HAP-1 (cell line): ENCODE data around the gene NRF1.
"Not testable (repeated sequence)": the region's sequence is repeated elsewhere in the genome, so short reads cannot be mapped to it uniquely, and the experiment has no call there.

Source experiments
- DNase-seq, 2 experiments: peaks; one replicate each; pipeline ENCODE4 v3.0.0-alpha.2; 2016 to 2020; ENCODE audit warnings: low spot score in 2 of 2
- H3K27me3 ChIP-seq: fragments of 250-450 bp; sonication (Bioruptor Pico); 2 replicates; pipeline ENCODE4 v1.5.1; 2020; ENCODE audit warnings: low read depth, mild to moderate bottlenecking, moderate library complexity
- H3K36me3 ChIP-seq: fragments of 250-450 bp; sonication (Bioruptor Pico); replicated peaks from 2 replicates; pipeline ENCODE4 v1.5.1; 2020; ENCODE audit warnings: mild to moderate bottlenecking
- H3K4me1 ChIP-seq: fragments of 250-450 bp; sonication (Bioruptor Pico); 2 replicates; pipeline ENCODE4 v1.5.1; 2020; ENCODE audit warnings: mild to moderate bottlenecking
- H3K4me3 ChIP-seq: fragments of 250-450 bp; sonication (Bioruptor Pico); 2 replicates; pipeline ENCODE4 v1.5.1; 2020; ENCODE audit warnings: mild to moderate bottlenecking, moderate library complexity
- H3K9me3 ChIP-seq: fragments of 250-450 bp; sonication (Bioruptor Pico); 2 replicates; pipeline ENCODE4 v1.5.1; 2020; ENCODE audit warnings: mild to moderate bottlenecking, moderate library complexity
- in situ Hi-C: fragments of 300-500 bp; cut with MboI; formaldehyde crosslinking; loops from 3 replicates; pipeline ENCODE4 v1.14.3; 2020; ENCODE audit warnings: low sequenced_read_pairs, inconsistent platforms, mixed read lengths

Gene NRF1

DNA sequence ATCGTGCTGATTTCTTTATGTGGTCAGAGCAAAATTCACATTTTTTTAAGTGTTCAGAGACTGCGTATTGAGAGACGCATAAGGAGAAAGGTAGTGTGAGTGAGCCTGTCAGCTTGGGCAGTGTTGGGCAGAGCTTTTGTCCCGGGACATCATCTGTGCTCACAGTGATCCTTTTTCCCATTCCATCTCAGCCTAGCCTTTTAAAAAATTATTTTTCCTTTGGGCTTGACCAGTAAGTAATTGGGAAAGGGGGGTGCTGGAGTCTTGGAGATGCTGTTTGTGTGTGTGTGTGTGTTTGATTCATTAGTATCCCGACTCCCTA is 1.5 kb downstream of the NRF1 start:
- Histone ChIP-seq H3K36me3 (peaks cover 13% of the 10 kb centered on the region), H3K4me1 (peaks cover 42% of the 10 kb centered on the region), H3K9me3 (no peaks in the 10 kb centered on the region), H3K4me3 (peak overlapping the region; percentile 66), H3K27me3 (no peaks in the 10 kb centered on the region)
- in situ Hi-C loops, result no loop called here
- DNase-seq, result no peak

DNA sequence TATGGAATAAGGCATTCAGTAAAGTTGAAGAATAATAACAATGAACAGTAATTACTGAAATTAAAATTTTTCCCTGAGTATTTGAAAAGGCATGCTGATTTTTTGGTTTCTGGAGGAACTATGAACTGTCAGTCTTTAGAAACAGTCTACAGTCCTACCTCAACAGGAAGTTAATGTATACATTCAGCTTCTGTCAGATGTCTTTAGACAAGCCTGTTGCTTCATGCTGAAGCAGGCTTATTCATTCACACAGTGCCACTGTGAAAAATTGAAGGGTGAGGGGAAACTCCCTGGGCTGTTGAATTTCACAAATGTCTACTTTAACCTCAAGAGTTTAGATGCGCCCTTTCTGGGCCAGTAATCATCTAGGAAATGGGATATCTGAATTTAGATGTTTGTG is 3.5 kb downstream of the NRF1 start:
- Histone ChIP-seq H3K4me1 (peaks cover 42% of the 10 kb centered on the region), H3K4me3 (no peak overlapping the region), H3K9me3 (no peaks in the 10 kb centered on the region), H3K27me3 (no peaks in the 10 kb centered on the region), H3K36me3 (peaks cover 4% of the 10 kb centered on the region; the same call in 1 of the 2 replicates)
- in situ Hi-C loops, result no loop called here
- DNase-seq, result no peak

DNA sequence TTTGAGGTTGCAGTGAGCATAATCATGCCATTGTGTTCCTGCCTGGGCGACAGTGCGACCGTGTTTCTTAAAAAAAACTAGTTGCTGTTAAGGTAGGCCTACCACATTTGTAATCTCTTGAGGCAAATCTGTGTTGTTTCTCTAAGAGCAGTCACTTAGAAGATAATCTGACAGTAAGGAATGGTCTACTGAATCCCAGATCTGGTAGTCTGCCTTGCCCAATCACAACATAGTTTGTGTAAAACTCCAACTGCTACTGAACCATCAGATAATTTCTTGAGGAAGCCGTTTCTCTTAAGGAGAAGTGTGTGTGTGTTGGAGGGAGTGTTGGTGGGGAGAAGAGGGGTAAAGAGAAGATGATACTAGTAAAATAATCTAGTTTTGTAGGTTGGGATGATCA is 5.0 kb downstream of the NRF1 start:
- Histone ChIP-seq H3K27me3 (no peaks in the 10 kb centered on the region), H3K36me3 (no peaks in the 10 kb centered on the region), H3K4me3 (no peak overlapping the region), H3K9me3 (no peaks in the 10 kb centered on the region), H3K4me1 (peaks cover 37% of the 10 kb centered on the region)
- no peak for DNase-seq
- in situ Hi-C loops, result no loop called here

DNA sequence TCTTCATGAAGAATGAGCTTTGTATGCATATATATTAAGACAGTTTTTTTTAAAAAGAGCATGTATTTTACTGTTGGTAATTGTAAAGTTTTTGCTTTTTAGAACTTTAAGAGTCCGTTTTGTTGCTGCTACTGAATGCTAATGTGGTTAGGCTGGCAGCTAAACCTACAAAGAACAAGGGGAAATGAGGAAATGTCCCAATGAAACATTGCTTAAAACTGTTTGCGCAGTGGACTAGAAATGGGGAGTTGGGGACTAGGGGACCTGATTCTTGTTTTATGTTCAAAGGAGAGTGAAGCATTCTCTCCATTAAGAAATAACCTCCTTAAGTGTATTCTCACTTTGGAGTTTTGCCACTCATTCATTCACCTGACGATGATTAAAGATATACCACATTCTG is 5.7 kb downstream of the NRF1 start:
- no peaks in the 10 kb centered on the region for H3K9me3 ChIP-seq
- no peaks in the 10 kb centered on the region for H3K27me3 ChIP-seq
- no peaks in the 10 kb centered on the region for H3K36me3 ChIP-seq
- no peak overlapping the region for H3K4me3 ChIP-seq
- in situ Hi-C loops, result no loop called here
- H3K4me1 ChIP-seq, result peaks cover 37% of the 10 kb centered on the region
- DNase-seq, result no peak

DNA sequence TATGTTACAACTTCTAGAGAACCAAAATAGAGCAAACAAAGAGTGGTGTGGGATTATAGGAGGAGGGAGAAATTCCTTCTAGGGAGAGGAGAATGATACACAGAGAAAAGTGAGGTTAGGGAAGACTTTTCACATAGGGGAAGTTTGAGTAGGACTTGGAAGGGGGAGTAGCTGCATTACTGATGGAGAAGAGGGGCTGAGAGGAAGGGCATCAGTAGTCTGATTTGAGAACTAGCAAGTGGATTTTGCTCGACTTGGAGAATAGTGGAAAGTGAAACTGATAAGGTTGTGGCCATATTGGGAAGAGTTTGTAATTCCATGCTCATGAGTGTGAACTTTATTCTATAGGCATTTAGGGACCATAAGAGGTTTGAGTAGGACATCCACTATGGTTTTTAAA is 6.1 kb downstream of the NRF1 start:
- in situ Hi-C loops, result no loop called here
- peaks cover 37% of the 10 kb centered on the region for H3K4me1 ChIP-seq

DNA sequence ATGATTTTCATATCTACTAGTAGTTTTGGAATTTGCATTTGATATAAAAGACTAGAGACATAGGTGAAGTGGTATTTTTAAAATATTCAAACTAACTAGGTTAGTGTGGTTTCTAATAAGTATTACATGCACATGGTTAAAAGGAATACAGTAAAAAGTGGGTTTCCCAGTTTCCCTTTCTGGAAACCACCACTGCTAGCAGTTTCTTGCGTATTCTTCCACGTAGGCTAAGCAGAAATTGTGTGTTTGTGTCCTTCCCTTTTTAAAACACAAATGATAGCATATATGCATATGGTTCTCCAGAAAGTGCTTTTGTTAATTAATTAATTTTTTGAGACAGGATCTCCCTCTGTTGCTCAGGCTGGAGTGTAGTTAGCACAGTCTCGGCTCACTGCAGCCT is 15.4 kb downstream of the NRF1 start:
- Histone ChIP-seq H3K4me3 (no peak overlapping the region), H3K27me3 (no peaks in the 10 kb centered on the region), H3K9me3 (no peaks in the 10 kb centered on the region), H3K36me3 (no peaks in the 10 kb centered on the region), H3K4me1 (peaks cover 34% of the 10 kb centered on the region)
- no peak for DNase-seq
- in situ Hi-C loops, result no loop called here

More for the DNA sequence above, 6.1 kb downstream of the NRF1 start:
- no peaks in the 10 kb centered on the region for H3K36me3 ChIP-seq
- H3K4me3 ChIP-seq, result no peak overlapping the region
- DNase-seq, result no peak
- no peaks in the 10 kb centered on the region for H3K27me3 ChIP-seq
- no peaks in the 10 kb centered on the region for H3K9me3 ChIP-seq

DNA sequence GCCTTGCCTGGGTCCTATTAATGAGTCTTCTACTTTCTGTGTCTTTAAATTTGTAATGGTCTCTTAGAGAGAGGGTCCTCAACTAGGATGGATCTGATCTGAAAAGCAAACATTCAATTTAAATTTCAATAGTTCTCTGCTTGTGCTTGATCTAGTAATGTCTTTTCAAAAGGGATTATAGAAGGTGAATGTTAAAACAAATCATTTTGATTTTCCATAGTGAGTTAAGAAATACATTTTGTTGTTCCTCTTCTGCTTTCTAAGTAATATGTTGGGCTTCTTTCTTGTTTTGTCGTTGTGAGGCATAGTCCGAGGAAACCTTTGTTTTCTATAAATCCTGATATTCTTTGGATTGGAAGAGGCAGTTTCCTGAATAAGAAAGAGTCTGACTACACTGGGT is 18.8 kb downstream of the NRF1 start:
- Histone ChIP-seq H3K36me3 (no peaks in the 10 kb centered on the region), H3K27me3 (no peaks in the 10 kb centered on the region), H3K4me3 (no peak overlapping the region), H3K4me1 (peaks cover 50% of the 10 kb centered on the region), H3K9me3 (no peaks in the 10 kb centered on the region)
- DNase-seq, result peak in 1 of 2 experiments; percentile 97
- in situ Hi-C loops, result no loop called here

DNA sequence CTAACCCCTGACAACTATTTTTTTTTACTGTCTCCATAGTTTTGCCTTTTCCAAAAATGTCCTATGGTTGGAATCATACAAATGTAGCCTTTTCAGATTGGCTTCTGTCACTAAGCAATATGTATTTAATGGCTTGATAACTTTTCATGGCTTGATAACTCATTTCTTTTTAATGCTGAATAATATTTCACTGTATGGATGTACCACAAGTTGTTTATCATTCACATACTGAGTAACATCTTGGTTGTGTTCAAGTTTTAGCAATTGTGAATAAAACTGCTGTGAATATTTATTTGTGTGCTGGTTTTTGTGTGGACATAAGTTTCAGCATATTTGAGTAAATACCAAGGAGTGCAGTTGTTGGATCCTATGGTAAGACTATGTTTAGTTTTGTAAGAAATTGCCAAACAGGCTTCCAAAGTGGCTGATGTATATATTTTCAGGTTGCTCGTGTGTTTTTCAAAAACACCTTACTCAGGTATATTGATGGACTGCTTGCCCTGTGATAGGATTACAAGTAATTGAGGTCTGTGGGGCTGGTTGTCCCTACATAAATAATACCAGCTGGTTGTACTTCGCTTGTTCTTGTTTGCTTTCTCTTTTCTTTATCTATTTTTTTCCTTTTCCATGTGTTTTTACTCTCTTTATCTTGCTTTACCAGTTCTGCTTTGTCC is 23.0 kb downstream of the NRF1 start:
- no peaks in the 10 kb centered on the region for H3K9me3 ChIP-seq
- no peaks in the 10 kb centered on the region for H3K36me3 ChIP-seq
- in situ Hi-C loops, result no loop called here
- no peak overlapping the region for H3K4me3 ChIP-seq
- no peak for DNase-seq
- no peaks in the 10 kb centered on the region for H3K27me3 ChIP-seq
- H3K4me1 ChIP-seq, result peaks cover 60% of the 10 kb centered on the region

DNA sequence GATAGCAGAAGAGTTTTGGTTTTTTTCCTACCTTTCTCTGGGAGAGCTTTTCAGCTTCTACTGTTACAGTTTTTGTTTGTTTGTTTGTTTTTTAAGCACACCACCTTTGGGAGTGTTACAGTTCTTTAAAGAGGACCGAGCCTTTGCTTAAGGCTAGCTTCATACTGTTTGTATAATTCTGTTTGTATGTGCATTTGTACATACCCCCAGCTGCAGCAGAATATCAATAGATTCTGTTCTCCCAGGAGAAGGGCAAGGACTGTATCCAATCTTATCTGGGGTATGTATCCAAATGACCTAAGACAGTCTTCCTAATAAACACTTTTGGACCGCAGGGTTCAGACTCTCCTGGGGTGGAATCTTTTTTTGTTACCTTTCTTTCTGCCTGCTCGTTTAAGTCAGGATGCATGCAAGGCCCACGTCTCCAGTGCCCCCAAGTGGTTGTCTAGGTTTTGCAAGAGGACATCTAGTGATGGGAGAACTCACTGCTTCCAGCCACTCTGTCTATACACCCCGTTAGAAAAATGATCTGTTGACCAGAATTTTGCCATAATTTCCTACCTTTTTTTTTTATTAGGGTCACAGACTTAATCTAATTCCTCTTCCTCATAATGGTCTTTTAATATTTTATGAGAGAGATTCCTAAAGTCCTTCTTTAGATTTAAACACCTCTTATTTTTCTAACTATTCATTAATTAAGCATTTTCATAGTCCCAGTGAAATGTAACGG is 23.9 kb downstream of the NRF1 start:
- peak; percentile 81 to 82 for DNase-seq
- Histone ChIP-seq H3K4me3 (no peak overlapping the region), H3K27me3 (no peaks in the 10 kb centered on the region), H3K4me1 (peaks cover 54% of the 10 kb centered on the region), H3K9me3 (no peaks in the 10 kb centered on the region), H3K36me3 (no peaks in the 10 kb centered on the region)
- in situ Hi-C loops, result no loop called here

DNA sequence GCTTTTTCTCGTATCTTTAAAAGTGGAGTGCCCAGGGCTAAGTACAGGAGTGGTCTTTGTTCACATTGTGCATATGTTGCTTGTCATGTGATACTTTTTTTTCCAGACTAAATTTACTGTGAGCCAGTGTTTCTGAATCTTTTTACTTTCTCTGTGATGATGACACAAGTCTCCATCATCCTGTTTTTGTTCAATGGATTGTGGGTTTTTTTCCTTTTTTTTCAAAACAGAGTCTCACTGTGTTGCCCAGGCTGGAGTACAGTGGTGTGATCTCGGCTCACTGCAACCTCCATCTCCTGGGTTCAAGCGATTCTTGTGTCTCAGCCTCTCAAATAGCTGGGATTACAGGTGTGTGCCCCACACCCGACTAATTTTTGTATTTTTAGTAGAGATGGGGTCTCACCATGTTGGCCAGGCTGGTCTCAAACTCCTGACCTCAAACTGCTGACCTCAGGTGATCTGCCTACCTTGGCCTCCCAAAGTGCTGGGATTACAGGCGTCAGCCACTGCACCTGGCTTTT is 24.6 kb downstream of the NRF1 start:
- H3K36me3 ChIP-seq, DNase-seq, H3K27me3 ChIP-seq, H3K9me3 ChIP-seq, H3K4me3 ChIP-seq, in situ Hi-C loops: not testable (repeated sequence)
- H3K4me1 ChIP-seq, result peaks cover 48% of the 10 kb centered on the region

DNA sequence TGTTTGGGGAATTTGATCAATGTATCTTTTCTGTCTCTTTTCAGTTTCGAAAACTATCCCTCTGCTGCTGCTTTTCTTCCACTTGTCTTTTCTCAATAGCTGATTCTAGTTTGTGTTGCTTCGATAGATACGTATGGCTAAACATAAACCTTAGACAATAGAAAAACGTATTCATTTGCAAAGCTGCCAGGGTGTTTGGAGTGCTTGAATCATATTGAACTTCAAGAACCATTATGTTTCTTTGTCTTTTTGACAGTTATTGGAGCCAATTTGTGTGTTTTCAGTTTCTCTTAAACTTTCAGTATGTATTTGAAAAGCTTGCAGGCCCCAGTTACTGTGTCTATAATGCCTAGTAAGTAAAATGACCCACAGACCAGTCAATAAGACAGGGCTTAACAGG is 25.1 kb downstream of the NRF1 start:
- H3K9me3 ChIP-seq, result no peaks in the 10 kb centered on the region
- H3K27me3 ChIP-seq, result no peaks in the 10 kb centered on the region
- no peak overlapping the region for H3K4me3 ChIP-seq
- no peaks in the 10 kb centered on the region for H3K36me3 ChIP-seq
- in situ Hi-C loops, result no loop called here
- H3K4me1 ChIP-seq, result peaks cover 42% of the 10 kb centered on the region
- peak; percentile 37 to 95 for DNase-seq

DNA sequence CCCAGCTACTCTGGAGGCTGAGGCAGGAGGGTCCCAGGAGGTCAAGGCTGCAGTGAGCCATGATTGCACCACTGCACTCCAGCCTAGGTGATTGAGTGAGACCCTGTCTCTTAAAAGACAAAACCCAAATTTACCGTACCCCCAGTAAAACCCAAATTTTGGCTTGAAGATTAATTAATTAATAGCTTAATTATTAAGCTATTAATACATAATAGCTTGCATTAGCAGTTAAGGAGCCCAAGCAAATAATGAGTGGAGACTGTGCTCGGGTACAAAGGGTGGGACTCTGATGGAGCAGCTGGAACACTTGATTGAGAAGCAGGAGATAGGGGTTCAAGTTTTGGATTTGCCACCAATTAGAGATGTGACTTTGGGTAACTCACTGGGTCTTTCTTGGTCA is 28.9 kb downstream of the NRF1 start:
- Histone ChIP-seq H3K4me1 (peaks cover 34% of the 10 kb centered on the region), H3K36me3 (no peaks in the 10 kb centered on the region), H3K4me3 (no peak overlapping the region), H3K9me3 (no peaks in the 10 kb centered on the region), H3K27me3 (no peaks in the 10 kb centered on the region)
- DNase-seq, result no peak
- in situ Hi-C loops, result loop anchor here (10.0 kb wide), 2 partner anchors 276 to 426 kb away; no protein-coding TSS in a partner anchor

DNA sequence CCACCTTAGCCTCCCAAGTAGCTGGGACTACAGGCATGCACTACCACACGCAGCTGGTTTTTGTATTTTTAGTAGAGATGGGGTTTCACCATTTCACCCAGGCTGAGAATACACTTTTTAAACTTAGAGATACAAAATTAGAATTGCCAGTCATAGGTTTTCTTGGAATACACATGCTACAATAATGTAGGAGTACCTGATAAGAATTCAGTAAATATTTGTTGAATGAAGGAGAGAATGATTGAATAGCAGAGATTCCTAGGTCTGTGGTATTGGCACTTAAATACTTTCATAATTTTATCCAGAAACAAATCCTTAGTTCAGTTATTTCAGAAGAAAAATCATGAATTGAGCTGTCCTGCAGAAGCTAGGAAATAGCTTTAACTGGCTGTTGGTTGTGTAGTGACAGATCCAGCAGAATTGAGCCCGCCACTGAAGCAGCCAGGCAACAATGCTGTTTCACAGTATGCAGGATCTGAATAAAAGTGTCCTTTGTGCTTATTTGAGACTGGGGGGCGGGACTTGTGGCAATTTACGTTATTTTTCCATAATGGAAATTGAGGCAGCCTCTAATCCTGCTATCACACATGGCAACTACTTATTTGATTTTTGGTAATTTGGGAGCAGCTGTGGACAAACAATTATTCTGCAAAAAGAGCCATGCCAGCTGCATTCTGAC is 31.5 kb downstream of the NRF1 start:
- Histone ChIP-seq H3K36me3 (no peaks in the 10 kb centered on the region), H3K4me1 (peaks cover 13% of the 10 kb centered on the region), H3K9me3 (no peaks in the 10 kb centered on the region), H3K27me3 (no peaks in the 10 kb centered on the region), H3K4me3 (no peak overlapping the region)
- in situ Hi-C loops, result loop anchor here (10.0 kb wide), 2 partner anchors 278 to 428 kb away; no protein-coding TSS in a partner anchor
- DNase-seq, result no peak
